Astrocyte (in vitro differentiated cells and primary cell): ENCODE data around the gene TAAR5.

Experiments
- EZH2 ChIP-seq: IDR thresholded peaks from 2 replicates; pipeline ENCODE4 v1.6.1; 2012; ENCODE audit warnings: mild to moderate bottlenecking, low read length, inconsistent platforms; ENCODE audit not compliant: insufficient read depth
- TF ChIP-seq, protein P1 (sequence below): IDR thresholded peaks from 2 replicates; pipeline ENCODE4 v1.5.1; 2011; ENCODE audit warnings: low read depth, mild to moderate bottlenecking, inconsistent platforms, low read length, moderate library complexity; ENCODE audit not compliant: insufficient read depth

DNA sequence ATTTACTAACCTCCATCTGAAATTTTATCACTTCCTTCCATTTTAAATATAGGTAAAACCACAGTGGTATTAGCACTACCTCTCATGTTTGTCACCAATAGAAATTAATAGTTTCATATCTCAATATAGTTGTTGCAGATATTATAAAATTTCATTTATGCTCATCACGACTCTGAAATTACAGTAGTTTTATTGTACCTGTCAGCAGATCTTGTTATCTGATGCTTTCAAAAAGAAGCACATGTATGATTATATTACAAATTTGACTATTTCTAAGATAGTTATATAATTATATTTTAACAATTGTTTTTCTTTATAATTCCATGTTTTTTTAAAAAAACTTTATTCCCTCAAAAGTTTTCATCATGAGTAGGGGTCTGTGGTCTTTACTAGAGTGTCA, 4.8 kb downstream of the TAAR5 start:
- TF ChIP-seq, protein P1, sequence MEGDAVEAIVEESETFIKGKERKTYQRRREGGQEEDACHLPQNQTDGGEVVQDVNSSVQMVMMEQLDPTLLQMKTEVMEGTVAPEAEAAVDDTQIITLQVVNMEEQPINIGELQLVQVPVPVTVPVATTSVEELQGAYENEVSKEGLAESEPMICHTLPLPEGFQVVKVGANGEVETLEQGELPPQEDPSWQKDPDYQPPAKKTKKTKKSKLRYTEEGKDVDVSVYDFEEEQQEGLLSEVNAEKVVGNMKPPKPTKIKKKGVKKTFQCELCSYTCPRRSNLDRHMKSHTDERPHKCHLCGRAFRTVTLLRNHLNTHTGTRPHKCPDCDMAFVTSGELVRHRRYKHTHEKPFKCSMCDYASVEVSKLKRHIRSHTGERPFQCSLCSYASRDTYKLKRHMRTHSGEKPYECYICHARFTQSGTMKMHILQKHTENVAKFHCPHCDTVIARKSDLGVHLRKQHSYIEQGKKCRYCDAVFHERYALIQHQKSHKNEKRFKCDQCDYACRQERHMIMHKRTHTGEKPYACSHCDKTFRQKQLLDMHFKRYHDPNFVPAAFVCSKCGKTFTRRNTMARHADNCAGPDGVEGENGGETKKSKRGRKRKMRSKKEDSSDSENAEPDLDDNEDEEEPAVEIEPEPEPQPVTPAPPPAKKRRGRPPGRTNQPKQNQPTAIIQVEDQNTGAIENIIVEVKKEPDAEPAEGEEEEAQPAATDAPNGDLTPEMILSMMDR = no peak
- no peak for TF ChIP-seq EZH2
